Erythroblast (primary cell): ENCODE results near the gene PCNT.

Source experiments
- GATA1 ChIP-seq: IDR thresholded peaks from 2 replicates; pipeline ENCODE4 v1.6.1; 2011; ENCODE audit warnings: low read depth, mild to moderate bottlenecking, control low read depth, low read length, moderate library complexity
- POLR2A ChIP-seq: IDR thresholded peaks from 2 replicates; pipeline ENCODE4 v1.6.1; 2011; ENCODE audit warnings: mild to moderate bottlenecking, low read length

DNA sequence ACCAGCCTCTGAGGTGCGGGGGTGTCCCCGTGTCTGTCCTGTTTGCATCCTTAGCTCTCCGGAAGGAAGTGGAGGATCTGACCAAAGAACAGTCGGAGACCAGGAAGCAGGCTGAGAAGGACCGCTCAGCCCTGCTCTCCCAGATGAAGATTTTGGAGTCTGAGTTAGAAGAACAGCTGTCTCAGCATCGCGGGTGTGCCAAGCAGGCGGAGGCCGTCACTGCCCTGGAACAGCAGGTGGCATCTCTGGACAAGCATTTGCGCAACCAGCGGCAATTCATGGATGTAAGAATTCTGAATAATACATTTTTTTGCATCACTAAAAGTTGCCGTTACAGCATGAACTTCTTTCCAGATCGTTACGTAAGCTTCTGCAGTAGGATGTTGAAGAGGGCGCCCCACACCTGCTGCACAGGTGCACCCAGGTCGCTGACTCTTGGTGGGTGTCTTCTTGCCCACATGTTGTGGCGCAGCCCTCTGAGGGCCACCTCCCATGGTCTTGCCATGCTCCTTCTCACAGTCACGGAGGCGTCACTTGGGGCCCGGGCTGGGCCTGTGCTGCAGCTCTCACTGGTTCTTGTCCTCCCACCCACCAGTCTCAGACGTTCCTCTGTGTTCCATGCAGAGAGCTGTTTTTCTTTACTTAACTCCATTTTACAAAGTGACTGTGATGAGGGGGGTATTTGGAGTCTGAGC, 73.4 kb downstream of the PCNT start:
- TF ChIP-seq POLR2A (no peak), GATA1 (no peak)
